ENCODE results near the gene TSC22D2. TPM values are rescaled to one million over a fixed set of nuclear protein-coding genes. Genes with fewer than 3 reads are reported as not detected.

TSC22D2 gene
- polyA plus RNA-seq, 3 donors: 5.1 to 12.9 (median 5.7) TPM

GRCh38 chr3:150360966-150361365 lies 47.1 kb upstream of the TSC22D2 start:
- H3K27me3 Mint-ChIP-seq (ENCODE audit: low read depth in 3 of 3): peaks cover 0 to 2% (median 0%) of the 10 kb centered on the region in 3 donors
- no CpG with 5 or more reads among the region's 3 CpGs for WGBS (ENCODE audit: insufficient coverage)

GRCh38 chr3:150362515-150363302 lies 45.4 kb upstream of the TSC22D2 start:
- no CpG with 5 or more reads among the region's 2 CpGs for WGBS (ENCODE audit: insufficient coverage)
- Mint-ChIP-seq H3K4me3 (no peak overlapping the region), H3K9me3 (peaks cover 0 to 1% (median 0%) of the 10 kb centered on the region in 7 donors), H3K36me3 (no peaks in the 10 kb centered on the region), H3K4me1 (no peaks in the 10 kb centered on the region), H3K27me3 (ENCODE audit: low read depth in 3 of 3) (peaks cover 0 to 2% (median 0%) of the 10 kb centered on the region in 3 donors), H3K27ac (no peak overlapping the region)
- Histone ChIP-seq H3K4me3 (replicated peaks in 1 of 3; ENCODE audit: low read depth in 2 of 3, low read length in 3 of 3) (no peak overlapping the region), H3K27me3 (ENCODE audit: control insufficient read depth in 2 of 2, insufficient read depth in 2 of 2, low read length in 2 of 2) (no peaks in the 10 kb centered on the region), H2AFZ (ENCODE audit: insufficient read depth, low read depth, low read length, poor library complexity, severe bottlenecking) (no peak overlapping the region), H3K79me2 (ENCODE audit: insufficient read depth, low read length) (no peaks in the 10 kb centered on the region), H3K4me1 (ENCODE audit: control insufficient read depth in 1 of 2, insufficient read depth in 2 of 2, low read length in 2 of 2) (no peaks in the 10 kb centered on the region), H3K36me3 (replicated peaks in 1 of 2; ENCODE audit: control insufficient read depth in 1 of 2, insufficient read depth in 2 of 2, low read length in 2 of 2) (no peaks in the 10 kb centered on the region), H3K9me3 (replicated peaks in 1 of 2; ENCODE audit: control insufficient read depth in 1 of 2, insufficient read depth in 1 of 2, low read length in 2 of 2) (no peaks in the 10 kb centered on the region), H4K20me1 (ENCODE audit: insufficient read depth, low read length) (no peaks in the 10 kb centered on the region), H3K4me2 (replicated peaks; ENCODE audit: extremely low read depth, low read length, poor library complexity, severe bottlenecking) (no peak overlapping the region), H3K27ac (ENCODE audit: low read depth in 1 of 2, low read length in 2 of 2) (no peak overlapping the region), H3K9ac (ENCODE audit: insufficient read depth, low read length, poor library complexity, severe bottlenecking) (no peak overlapping the region)
- intact Hi-C loops (cut with micrococcal nuclease): no loop called here
- TF ChIP-seq CTCF (IDR thresholded peaks at IDR 0.05): no peak
- no peak for DNase-seq

More at GRCh38 chr3:150360966-150361365, 47.1 kb upstream of the TSC22D2 start:
- Histone ChIP-seq H3K36me3 (replicated peaks in 1 of 2; ENCODE audit: control insufficient read depth in 1 of 2, insufficient read depth in 2 of 2, low read length in 2 of 2) (no peaks in the 10 kb centered on the region), H3K27me3 (ENCODE audit: control insufficient read depth in 2 of 2, insufficient read depth in 2 of 2, low read length in 2 of 2) (no peaks in the 10 kb centered on the region), H3K9me3 (replicated peaks in 1 of 2; ENCODE audit: control insufficient read depth in 1 of 2, insufficient read depth in 1 of 2, low read length in 2 of 2) (no peaks in the 10 kb centered on the region), H3K9ac (ENCODE audit: insufficient read depth, low read length, poor library complexity, severe bottlenecking) (no peak overlapping the region), H4K20me1 (ENCODE audit: insufficient read depth, low read length) (no peaks in the 10 kb centered on the region), H3K4me3 (replicated peaks in 1 of 3; ENCODE audit: low read depth in 2 of 3, low read length in 3 of 3) (no peak overlapping the region), H3K4me1 (ENCODE audit: control insufficient read depth in 1 of 2, insufficient read depth in 2 of 2, low read length in 2 of 2) (no peaks in the 10 kb centered on the region), H3K79me2 (ENCODE audit: insufficient read depth, low read length) (no peaks in the 10 kb centered on the region), H3K4me2 (replicated peaks; ENCODE audit: extremely low read depth, low read length, poor library complexity, severe bottlenecking) (no peak overlapping the region), H3K27ac (ENCODE audit: low read depth in 1 of 2, low read length in 2 of 2) (no peak overlapping the region), H2AFZ (ENCODE audit: insufficient read depth, low read depth, low read length, poor library complexity, severe bottlenecking) (no peak overlapping the region)
- Mint-ChIP-seq H3K4me3 (no peak overlapping the region), H3K36me3 (no peaks in the 10 kb centered on the region), H3K9me3 (no peaks in the 10 kb centered on the region), H3K4me1 (no peaks in the 10 kb centered on the region), H3K27ac (no peak overlapping the region)
- DNase-seq: no peak
- no peak for TF ChIP-seq CTCF (IDR thresholded peaks at IDR 0.05)
- intact Hi-C loops (cut with micrococcal nuclease): no loop called here
